K562 (cell line): Measurements from ENCODE around the gene ZBTB24. TPM values are rescaled to one million over a fixed set of nuclear protein-coding genes. Genes with fewer than 3 reads are reported as not detected.
A peak's percentile ranks its signal among the peaks of the same experiment; 100 is the strongest.

Experiments used
- CEBPG ChIP-seq, 3 experiments: fragments of 200-800 bp in 1 of 3; sonication (Bioruptor generic) in 1 of 3; sonication (generic) in 1 of 3; formaldehyde crosslinking in 1 of 3; IDR thresholded peaks in 2 of 3; conservative IDR thresholded peaks in 1 of 3; 2 replicates each; pipeline versions ENCODE4 v1.6.1 to v1.8.0; 2016 to 2022; ENCODE audit warnings: missing compliant biosample characterization in 2 of 3, missing genetic modification characterization in 2 of 3, mild to moderate bottlenecking in 1 of 3, missing genetic modification reagents in 1 of 3
- CREM ChIP-seq: IDR thresholded peaks from 2 replicates; pipeline ENCODE4 v1.6.1; 2014; ENCODE audit warnings: antibody characterized with exemption, low read depth
- JUND ChIP-seq, 2 experiments: IDR thresholded peaks; 2 replicates in 1 of 2; 3 replicates in 1 of 2; pipeline ENCODE4 v1.6.1; 2011; ENCODE audit warnings: borderline replicate concordance in 2 of 2, low read depth in 2 of 2, low read length in 2 of 2, improper control_type of control experiment in 1 of 2, missing biosample characterization in 1 of 2, missing genetic modification characterization in 1 of 2, missing genetic modification reagents in 1 of 2
- KDM5B ChIP-seq: fragments of 200-600 bp; sonication (generic); IDR thresholded peaks from 2 replicates; pipeline ENCODE4 v1.6.1; 2012; ENCODE audit warnings: low read depth, mild to moderate bottlenecking, moderate library complexity, low read length, control low read depth, inconsistent platforms; ENCODE audit not compliant: insufficient replicate concordance
- PHF20 ChIP-seq: fragments of 450-650 bp; IDR thresholded peaks from 2 replicates; pipeline ENCODE4 v1.6.1; 2018; ENCODE audit not compliant: partially characterized antibody
- RB1 ChIP-seq: fragments of 450-650 bp; IDR thresholded peaks from 2 replicates; pipeline ENCODE4 v1.6.1; 2017; ENCODE audit warnings: low read depth, mild to moderate bottlenecking
- TARDBP ChIP-seq: fragments of 450-650 bp; IDR thresholded peaks from 2 replicates; pipeline ENCODE4 v1.6.1; 2016
- ZNF140 ChIP-seq: fragments of 250-450 bp; sonication (Bioruptor Pico); IDR thresholded peaks from 2 replicates; pipeline ENCODE4 v1.8.0; 2021; ENCODE audit warnings: moderate library complexity, mild to moderate bottlenecking, inconsistent platforms
- polyA plus RNA-seq, 8 experiments: library from polyadenylated mRNA; depleted of rRNA in 4 of 8; stranded (reverse) in 5 of 8; unstranded in 3 of 8; fragments of >200 nt; fragmentation: Nextera tagmentation in 2 of 8; fragmentation: Illumina TruSeq in 1 of 8; extraction: Ambion mirVana in 2 of 8; extraction: Trizol in 1 of 8; gene quantifications; 2 replicates each; pipeline versions ENCODE4 v1.2.1 to v1.2.3, GENCODE V29; 2011 to 2014; ENCODE audit warnings: inconsistent platforms in 1 of 8, missing spikeins in 1 of 8
- total RNA-seq, 7 experiments: library from RNA; depleted of rRNA in 6 of 7; stranded (reverse); fragments of >200 nt in 6 of 7; fragmentation: Illumina TruSeq in 2 of 7; extraction: Trizol in 2 of 7; gene quantifications; 2 replicates each; pipeline versions ENCODE4 v1.2.1 to v1.2.3, GENCODE V29; 2011 to 2021; ENCODE audit warnings: low replicate concordance in 1 of 7
- TF ChIP-seq, protein P1 (sequence below): sonication (generic); formaldehyde crosslinking; IDR thresholded peaks from 2 replicates; pipeline ENCODE4 v1.8.1; 2023; ENCODE audit warnings: mild to moderate bottlenecking, missing genetic modification reagents
- TF ChIP-seq, protein P2 (sequence below), 2 experiments: fragments of 450-650 bp in 1 of 2; sonication (generic) in 1 of 2; formaldehyde crosslinking; conservative IDR thresholded peaks; 2 replicates each; pipeline versions ENCODE4 v1.4.0 to v1.8.1; 2020 to 2022; ENCODE audit warnings: mild to moderate bottlenecking in 1 of 2, missing genetic modification reagents in 1 of 2
- TF ChIP-seq, protein P3 (sequence below), 2 experiments: IDR thresholded peaks; 2 replicates each; pipeline ENCODE4 v1.6.1; 2011; ENCODE audit warnings: borderline replicate concordance in 1 of 2, control low read depth in 1 of 2, low read depth in 1 of 2, low read length in 1 of 2, mild to moderate bottlenecking in 1 of 2, mixed read lengths in 1 of 2, moderate library complexity in 1 of 2; ENCODE audit not compliant: insufficient read depth in 1 of 2, insufficient read length in 1 of 2, poor library complexity in 1 of 2, severe bottlenecking in 1 of 2; ENCODE audit errors: extremely low read depth in 1 of 2
- TF ChIP-seq, protein P4 (sequence below): fragments of 250-450 bp; sonication (Bioruptor Pico); IDR thresholded peaks from 2 replicates; pipeline ENCODE4 v1.5.0; 2021; ENCODE audit warnings: mild to moderate bottlenecking, borderline replicate concordance
- TF ChIP-seq, protein P5 (sequence below): fragments of 450-650 bp; IDR thresholded peaks from 2 replicates; pipeline ENCODE4 v1.6.1; 2014; ENCODE audit warnings: low read depth, mild to moderate bottlenecking, moderate library complexity, borderline replicate concordance

ZBTB24 gene
- total and polyA plus RNA-seq, 9 of the 15 experiments (the other 6 are each of a cell fraction or from before 2014, with no cell fraction given) = 2.0 to 16.7 (median 8.3) TPM

DNA sequence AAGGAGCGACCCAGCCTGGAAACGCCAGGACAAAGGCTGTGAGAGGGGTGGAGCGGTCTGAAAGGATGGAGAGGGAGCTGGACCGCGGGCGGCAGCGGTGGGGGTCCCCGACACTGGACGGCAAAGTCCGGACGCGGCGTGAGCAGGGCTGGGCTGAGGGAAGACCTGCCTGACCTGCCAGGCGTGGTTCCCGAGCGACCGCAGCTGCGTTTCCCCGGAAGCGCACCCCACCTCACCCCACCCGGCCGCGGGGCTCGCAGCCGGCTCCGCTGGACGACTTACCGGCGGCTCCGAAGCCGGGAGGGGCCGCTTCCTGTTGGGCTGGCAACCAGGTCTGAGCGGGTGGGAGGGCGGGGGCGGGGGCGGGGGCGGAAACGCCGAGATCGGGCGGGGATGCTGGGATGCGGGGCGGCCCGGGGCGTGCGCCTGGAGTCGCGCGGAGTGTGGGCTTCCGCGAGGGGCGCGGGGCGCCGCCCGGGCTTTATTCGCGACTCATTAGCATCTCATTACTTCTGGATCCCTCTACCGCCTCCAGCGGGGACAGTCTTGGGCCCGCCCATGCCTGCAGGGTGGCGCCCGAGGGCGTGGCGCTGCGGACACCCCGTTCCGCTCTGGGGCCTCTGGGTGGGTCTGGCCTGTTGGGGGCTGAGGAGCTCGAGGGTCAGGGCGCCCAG, 27.4 kb downstream of the ZBTB24 start, which contains the start of gene MICAL1 (continued):
- TF ChIP-seq, protein P1, sequence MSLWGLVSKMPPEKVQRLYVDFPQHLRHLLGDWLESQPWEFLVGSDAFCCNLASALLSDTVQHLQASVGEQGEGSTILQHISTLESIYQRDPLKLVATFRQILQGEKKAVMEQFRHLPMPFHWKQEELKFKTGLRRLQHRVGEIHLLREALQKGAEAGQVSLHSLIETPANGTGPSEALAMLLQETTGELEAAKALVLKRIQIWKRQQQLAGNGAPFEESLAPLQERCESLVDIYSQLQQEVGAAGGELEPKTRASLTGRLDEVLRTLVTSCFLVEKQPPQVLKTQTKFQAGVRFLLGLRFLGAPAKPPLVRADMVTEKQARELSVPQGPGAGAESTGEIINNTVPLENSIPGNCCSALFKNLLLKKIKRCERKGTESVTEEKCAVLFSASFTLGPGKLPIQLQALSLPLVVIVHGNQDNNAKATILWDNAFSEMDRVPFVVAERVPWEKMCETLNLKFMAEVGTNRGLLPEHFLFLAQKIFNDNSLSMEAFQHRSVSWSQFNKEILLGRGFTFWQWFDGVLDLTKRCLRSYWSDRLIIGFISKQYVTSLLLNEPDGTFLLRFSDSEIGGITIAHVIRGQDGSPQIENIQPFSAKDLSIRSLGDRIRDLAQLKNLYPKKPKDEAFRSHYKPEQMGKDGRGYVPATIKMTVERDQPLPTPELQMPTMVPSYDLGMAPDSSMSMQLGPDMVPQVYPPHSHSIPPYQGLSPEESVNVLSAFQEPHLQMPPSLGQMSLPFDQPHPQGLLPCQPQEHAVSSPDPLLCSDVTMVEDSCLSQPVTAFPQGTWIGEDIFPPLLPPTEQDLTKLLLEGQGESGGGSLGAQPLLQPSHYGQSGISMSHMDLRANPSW (CRISPR knock-in tag) = no peak
- TF ChIP-seq RB1 (peak; percentile 19; the same call in 1 of the 2 replicates), PHF20 (no peak), ZNF140 (CRISPR knock-in tag) (no peak), CEBPG (CRISPR knock-in tag; IDR thresholded peaks at IDR 0.05) (no peak), CEBPG (tag; conservative IDR thresholded peaks at IDR 0.05 in 1 of 2, IDR thresholded peaks at IDR 0.05 in 1 of 2) (no peak), CREM (no peak; the same call in 1 of the 2 replicates), TARDBP (no peak), KDM5B (peak; percentile 81), JUND (IDR thresholded peaks at IDR 0.05; ENCODE audit: borderline replicate concordance, low read depth, low read length) (no peak), JUND (tag; IDR thresholded peaks at IDR 0.05; ENCODE audit: borderline replicate concordance, low read depth, low read length) (no peak)
- TF ChIP-seq, protein P2, sequence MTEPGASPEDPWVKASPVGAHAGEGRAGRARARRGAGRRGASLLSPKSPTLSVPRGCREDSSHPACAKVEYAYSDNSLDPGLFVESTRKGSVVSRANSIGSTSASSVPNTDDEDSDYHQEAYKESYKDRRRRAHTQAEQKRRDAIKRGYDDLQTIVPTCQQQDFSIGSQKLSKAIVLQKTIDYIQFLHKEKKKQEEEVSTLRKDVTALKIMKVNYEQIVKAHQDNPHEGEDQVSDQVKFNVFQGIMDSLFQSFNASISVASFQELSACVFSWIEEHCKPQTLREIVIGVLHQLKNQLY (CRISPR knock-in tag; conservative IDR thresholded peaks at IDR 0.05) = no peak
- TF ChIP-seq, protein P3, sequence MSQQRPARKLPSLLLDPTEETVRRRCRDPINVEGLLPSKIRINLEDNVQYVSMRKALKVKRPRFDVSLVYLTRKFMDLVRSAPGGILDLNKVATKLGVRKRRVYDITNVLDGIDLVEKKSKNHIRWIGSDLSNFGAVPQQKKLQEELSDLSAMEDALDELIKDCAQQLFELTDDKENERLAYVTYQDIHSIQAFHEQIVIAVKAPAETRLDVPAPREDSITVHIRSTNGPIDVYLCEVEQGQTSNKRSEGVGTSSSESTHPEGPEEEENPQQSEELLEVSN (IDR thresholded peaks at IDR 0.05; ENCODE audit: borderline replicate concordance in 1 of 2, extremely low read depth in 1 of 2, insufficient read depth in 1 of 2, insufficient read length in 1 of 2, low read depth in 1 of 2, low read length in 1 of 2, poor library complexity in 1 of 2, severe bottlenecking in 1 of 2) = peak in 1 of 2 experiments; percentile 14
- TF ChIP-seq, protein P4, sequence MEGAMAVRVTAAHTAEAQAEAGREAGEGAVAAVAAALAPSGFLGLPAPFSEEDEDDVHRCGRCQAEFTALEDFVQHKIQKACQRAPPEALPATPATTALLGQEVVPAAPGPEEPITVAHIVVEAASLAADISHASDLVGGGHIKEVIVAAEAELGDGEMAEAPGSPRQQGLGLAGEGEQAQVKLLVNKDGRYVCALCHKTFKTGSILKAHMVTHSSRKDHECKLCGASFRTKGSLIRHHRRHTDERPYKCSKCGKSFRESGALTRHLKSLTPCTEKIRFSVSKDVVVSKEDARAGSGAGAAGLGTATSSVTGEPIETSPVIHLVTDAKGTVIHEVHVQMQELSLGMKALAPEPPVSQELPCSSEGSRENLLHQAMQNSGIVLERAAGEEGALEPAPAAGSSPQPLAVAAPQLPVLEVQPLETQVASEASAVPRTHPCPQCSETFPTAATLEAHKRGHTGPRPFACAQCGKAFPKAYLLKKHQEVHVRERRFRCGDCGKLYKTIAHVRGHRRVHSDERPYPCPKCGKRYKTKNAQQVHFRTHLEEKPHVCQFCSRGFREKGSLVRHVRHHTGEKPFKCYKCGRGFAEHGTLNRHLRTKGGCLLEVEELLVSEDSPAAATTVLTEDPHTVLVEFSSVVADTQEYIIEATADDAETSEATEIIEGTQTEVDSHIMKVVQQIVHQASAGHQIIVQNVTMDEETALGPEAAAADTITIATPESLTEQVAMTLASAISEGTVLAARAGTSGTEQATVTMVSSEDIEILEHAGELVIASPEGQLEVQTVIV (CRISPR knock-in tag) = no peak
- TF ChIP-seq, protein P5, sequence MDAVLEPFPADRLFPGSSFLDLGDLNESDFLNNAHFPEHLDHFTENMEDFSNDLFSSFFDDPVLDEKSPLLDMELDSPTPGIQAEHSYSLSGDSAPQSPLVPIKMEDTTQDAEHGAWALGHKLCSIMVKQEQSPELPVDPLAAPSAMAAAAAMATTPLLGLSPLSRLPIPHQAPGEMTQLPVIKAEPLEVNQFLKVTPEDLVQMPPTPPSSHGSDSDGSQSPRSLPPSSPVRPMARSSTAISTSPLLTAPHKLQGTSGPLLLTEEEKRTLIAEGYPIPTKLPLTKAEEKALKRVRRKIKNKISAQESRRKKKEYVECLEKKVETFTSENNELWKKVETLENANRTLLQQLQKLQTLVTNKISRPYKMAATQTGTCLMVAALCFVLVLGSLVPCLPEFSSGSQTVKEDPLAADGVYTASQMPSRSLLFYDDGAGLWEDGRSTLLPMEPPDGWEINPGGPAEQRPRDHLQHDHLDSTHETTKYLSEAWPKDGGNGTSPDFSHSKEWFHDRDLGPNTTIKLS = no peak
